RWPE1 (cell line): ENCODE results near the gene RPL10A.
"Not testable (repeated sequence)": the region's sequence is repeated elsewhere in the genome, so short reads cannot be mapped to it uniquely, and the experiment has no call there.

Experiments used
- CTCF ChIA-PET: fragments of 350-600 bp; sonication (Branson Sonifier 250); formaldehyde crosslinking; extraction: SDS; loops from one replicate; lab custom pipeline; 2021; lab: Yijun Ruan, JAX
- POLR2A ChIA-PET: fragments of 400-600 bp; formaldehyde crosslinking; extraction: SDS; loops from one replicate; lab custom pipeline; 2020; ENCODE audit warnings: antibody characterized with exemption; ENCODE audit not compliant: low non-redundant PET; lab: Yijun Ruan, JAX
- DNase-seq: peaks from one replicate; pipeline ENCODE4 v3.0.0; 2012; ENCODE audit warnings: low spot score
- H3K27ac ChIP-seq: fragments of 450-650 bp; 2 replicates; pipeline ENCODE4 v1.5.1; 2017
- CTCF ChIP-seq: fragments of 450-650 bp; conservative IDR thresholded peaks from 2 replicates; pipeline ENCODE4 v1.5.1; 2017; ENCODE audit warnings: low read depth, mild to moderate bottlenecking

The RPL10A gene

GRCh38 chr6:35436071-35436857 is 31.9 kb upstream of the RPL10A start:
- DNase-seq = no peak
- ChIA-PET POLR2A (no interaction called here), CTCF (interaction anchor here (0.6 to 1.4 kb wide), 2 partner anchors 31 to 94 kb away, joined by 3 to 4 read pairs; no protein-coding TSS in a partner anchor)
- TF ChIP-seq CTCF = no peak
- H3K27ac ChIP-seq = no peak overlapping the region

- DNase-seq, H3K27ac ChIP-seq, POLR2A ChIA-PET: not testable (repeated sequence)
- CTCF ChIA-PET = interaction anchor here (0.6 kb wide), 1 partner anchor 83 kb away, joined by 6 read pairs; no protein-coding TSS in a partner anchor
These were observed 29.7 kb upstream of the RPL10A start for GRCh38 chr6:35438378-35439065.

- DNase-seq = no peak
- TF ChIP-seq CTCF = no peak
- ChIA-PET POLR2A (no interaction called here), CTCF (no interaction called here)
- H3K27ac ChIP-seq = no peak overlapping the region
These were observed 28.9 kb upstream of the RPL10A start for GRCh38 chr6:35439308-35439707.

GRCh38 chr6:35441205-35441604 is 27.0 kb upstream of the RPL10A start:
- ChIA-PET CTCF (interaction anchor here (0.8 kb wide), 1 partner anchor 100 kb away, joined by 3 read pairs; no protein-coding TSS in a partner anchor), POLR2A (no interaction called here)
- no peak overlapping the region for H3K27ac ChIP-seq
- TF ChIP-seq CTCF = no peak
- DNase-seq = no peak

- POLR2A ChIA-PET = no interaction called here
- CTCF ChIA-PET = interaction anchor here (0.8 kb wide), 1 partner anchor 100 kb away, joined by 3 read pairs; no protein-coding TSS in a partner anchor
- H3K27ac ChIP-seq = no peak overlapping the region
- TF ChIP-seq CTCF = no peak
- no peak for DNase-seq
These were observed 26.6 kb upstream of the RPL10A start for GRCh38 chr6:35441642-35442041.

GRCh38 chr6:35442693-35443092 is 25.5 kb upstream of the RPL10A start:
- peak overlapping the region; percentile 11 for H3K27ac ChIP-seq
- CTCF ChIA-PET = no interaction called here
- DNase-seq = no peak
- POLR2A ChIA-PET = interaction anchor here (0.5 kb wide), 1 partner anchor 101 kb away, joined by 9 read pairs; no protein-coding TSS in a partner anchor
- no peak for TF ChIP-seq CTCF
